Activated CD4-positive, alpha-beta T cell treated with anti-CD3 and anti-CD28 coated beads for 36 hours (primary cell): ENCODE results near the gene ZNF862. TPM values are rescaled to one million over a fixed set of nuclear protein-coding genes. Genes with fewer than 3 reads are reported as not detected.
A peak's percentile ranks its signal among the peaks of the same experiment; 100 is the strongest.

ENCODE experiments used
- ATAC-seq: fragments of 200-7000 bp; cut with Tn5 transposase; one replicate; pipeline ENCODE4 v1.10.0; 2021; ENCODE audit warnings: mild to moderate bottlenecking, moderate library complexity
- CTCF ChIA-PET: fragments of 350-600 bp; sonication (Branson Sonifier 250); formaldehyde crosslinking; loops from one replicate; lab custom pipeline; 2021; ENCODE audit warnings: antibody characterized with exemption; lab: Charles Lee
- POLR2A ChIA-PET: fragments of 350-600 bp; sonication (Branson Sonifier 250); formaldehyde crosslinking; loops from one replicate; lab custom pipeline; 2021; ENCODE audit warnings: antibody characterized with exemption, inconsistent platforms; lab: Charles Lee
- DNase-seq: peaks from one replicate; pipeline ENCODE4 v3.0.0-alpha.2; 2020
- H3K27ac Mint-ChIP-seq: one replicate; pipeline ENCODE4 v1.8.0; 2021; ENCODE audit warnings: mixed read lengths
- H3K27me3 Mint-ChIP-seq: one replicate; pipeline ENCODE4 v1.8.0; 2021; ENCODE audit warnings: mixed read lengths
- H3K36me3 Mint-ChIP-seq: one replicate; pipeline ENCODE4 v1.8.0; 2021; ENCODE audit warnings: low read depth, mixed read lengths
- H3K4me1 Mint-ChIP-seq: one replicate; pipeline ENCODE4 v1.8.0; 2021; ENCODE audit warnings: mixed read lengths
- H3K4me3 Mint-ChIP-seq: one replicate; pipeline ENCODE4 v1.8.0; 2021; ENCODE audit warnings: mild to moderate bottlenecking, moderate library complexity, mixed read lengths
- H3K9me3 Mint-ChIP-seq: one replicate; pipeline ENCODE4 v1.8.0; 2021; ENCODE audit warnings: low read depth, mixed read lengths
- intact Hi-C, 2 experiments: fragments of 100-400 bp; cut with DNase I in 1 of 2; cut with micrococcal nuclease in 1 of 2; formaldehyde crosslinking; loops; one replicate each; pipeline versions ENCODE4 v1.14.2 to v1.15.1; 2022 to 2024; cut with DNase I, micrococcal nuclease
- total RNA-seq, 2 experiments: library from RNA; stranded (reverse); gene quantifications; one replicate each; pipeline ENCODE4 v1.2.3, GENCODE V29; 2021

The ZNF862 gene
- 10 to 100 TPM; 17.6 to 18.3 TPM for total RNA-seq

DNA sequence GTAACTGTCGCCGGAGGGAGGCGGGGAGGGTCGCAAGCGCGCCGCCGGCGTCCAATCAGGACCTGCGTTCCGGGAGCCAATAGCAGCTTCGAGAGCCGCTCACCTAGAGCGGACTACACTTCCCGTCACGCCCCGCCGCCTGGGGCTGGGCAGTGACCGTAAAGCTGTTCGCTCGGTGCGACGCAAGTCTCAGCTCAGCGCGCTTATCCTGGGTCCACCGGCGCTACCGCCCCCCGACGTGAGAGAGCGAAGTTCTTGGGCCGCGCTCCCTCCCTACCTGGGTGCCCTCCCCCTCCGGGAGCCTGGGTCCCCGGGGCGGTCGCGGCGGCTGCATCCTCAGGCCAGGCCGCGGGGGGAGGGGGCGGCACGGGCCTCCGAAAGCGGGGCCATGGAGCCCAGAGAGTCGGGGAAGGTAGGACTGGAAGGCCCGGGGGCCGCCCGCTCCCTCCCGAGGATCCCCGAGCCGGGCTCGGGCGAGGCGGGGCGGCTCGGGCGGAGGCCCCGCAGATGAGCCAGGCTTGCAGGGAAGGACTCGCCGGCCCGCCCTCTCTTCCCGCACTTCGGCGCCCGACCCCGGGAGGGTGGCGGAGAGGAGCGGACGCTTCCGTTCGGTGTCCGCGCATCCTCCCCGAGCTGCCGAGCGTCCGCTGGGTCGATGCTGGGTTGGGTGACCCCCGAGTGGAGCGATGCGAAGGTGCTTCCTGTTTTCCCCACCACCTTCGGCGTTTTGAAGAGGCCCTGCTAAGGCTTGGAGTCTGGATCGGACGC lies at the start of gene ZNF862:
ZNF862 (plus strand) TSS at position 152 of the 768 bp plus-strand sequence; CDS start at position 389, 237 bp downstream.
- ChIA-PET CTCF (interaction anchor here (1.0 to 2.3 kb wide), 8 partner anchors 10 to 96 kb away, joined by 3 to 16 read pairs (median 6); partner anchors contain the start of gene ATP6V0E2), POLR2A (interaction anchor here (0.5 to 1.2 kb wide), 5 partner anchors 13 to 125 kb away, joined by 3 to 4 read pairs (median 3); no protein-coding TSS in a partner anchor)
- peak within 1 kb of the TSS; percentile 74 for H3K27ac Mint-ChIP-seq
- peak; percentile 98 for ATAC-seq
- peaks cover 28% of the 10 kb centered on the region for H3K4me1 Mint-ChIP-seq
- no peaks in the 10 kb centered on the region for H3K9me3 Mint-ChIP-seq
- H3K27me3 Mint-ChIP-seq: no peaks in the 10 kb centered on the region
- intact Hi-C loops: loop anchor here (1.0 to 5.0 kb wide), 11 partner anchors 32 to 1388 kb away; partner anchors contain the start of genes ABCB8 (in 1 of the 2), ABCF2 (in 1 of the 2), ATP6V0E2 (in 1 of the 2) and SLC4A2 (in 1 of the 2)
- H3K4me3 Mint-ChIP-seq: peak within 1 kb of the TSS; percentile 78
- peaks cover 2% of the 10 kb centered on the region for H3K36me3 Mint-ChIP-seq
- DNase-seq: peak; percentile 98

DNA sequence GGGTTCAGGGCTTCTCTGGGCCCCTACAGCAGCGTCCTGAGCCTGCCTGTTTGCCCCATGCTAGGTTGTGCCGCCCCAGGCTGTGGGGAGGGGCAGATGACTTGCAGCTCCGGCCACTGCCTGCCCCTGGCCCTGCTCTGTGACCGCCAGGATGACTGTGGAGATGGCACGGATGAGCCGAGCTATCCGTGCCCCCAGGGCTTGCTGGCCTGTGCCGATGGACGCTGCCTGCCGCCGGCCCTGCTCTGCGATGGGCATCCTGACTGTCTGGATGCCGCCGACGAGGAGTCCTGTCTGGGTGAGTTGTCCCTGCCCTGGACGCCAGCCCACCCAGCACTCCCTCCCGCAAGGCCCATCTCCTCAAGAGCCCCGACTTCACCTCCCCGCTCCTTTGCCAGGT lies 49.1 kb upstream of the ZNF862 start:
- Mint-ChIP-seq H3K9me3 (no peaks in the 10 kb centered on the region), H3K27me3 (peaks cover 12% of the 10 kb centered on the region), H3K4me3 (no peak overlapping the region), H3K27ac (no peak overlapping the region), H3K36me3 (no peaks in the 10 kb centered on the region), H3K4me1 (no peaks in the 10 kb centered on the region)
- POLR2A ChIA-PET: no interaction called here
- ATAC-seq (no peak), DNase-seq (no peak)
- intact Hi-C loops: no loop called here
- CTCF ChIA-PET: interaction anchor here (1.3 kb wide), 1 partner anchor 45 kb away, joined by 5 read pairs; no protein-coding TSS in a partner anchor

DNA sequence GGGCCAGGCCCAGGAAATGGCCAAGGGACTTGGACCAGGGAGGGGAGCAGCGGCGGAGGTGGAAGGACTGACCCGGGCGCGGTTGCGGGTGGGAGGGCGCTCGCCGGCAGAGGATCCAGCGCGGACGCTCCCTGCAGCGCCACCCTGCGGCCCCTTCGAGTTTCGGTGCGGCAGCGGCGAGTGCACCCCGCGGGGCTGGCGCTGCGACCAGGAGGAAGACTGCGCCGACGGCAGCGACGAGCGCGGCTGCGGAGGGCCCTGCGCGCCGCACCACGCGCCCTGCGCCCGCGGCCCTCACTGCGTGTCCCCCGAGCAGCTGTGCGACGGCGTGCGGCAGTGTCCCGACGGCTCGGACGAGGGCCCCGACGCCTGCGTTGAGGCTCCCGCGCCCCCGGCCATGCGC lies 48.0 kb upstream of the ZNF862 start:
- Mint-ChIP-seq H3K27ac (no peak overlapping the region), H3K4me3 (no peak overlapping the region), H3K4me1 (no peaks in the 10 kb centered on the region), H3K36me3 (no peaks in the 10 kb centered on the region), H3K27me3 (peaks cover 12% of the 10 kb centered on the region), H3K9me3 (no peaks in the 10 kb centered on the region)
- POLR2A ChIA-PET: no interaction called here
- ATAC-seq: peak; percentile 77
- peak; percentile 78 for DNase-seq
- CTCF ChIA-PET: interaction anchor here (1.0 kb wide), 1 partner anchor 16 kb away, joined by 3 read pairs; the partner anchor contains the start of gene ZNF467
- intact Hi-C loops: loop anchor here in 1 of 2 experiments (10.0 kb wide), 1 partner anchor 115 kb away; no protein-coding TSS in a partner anchor

DNA sequence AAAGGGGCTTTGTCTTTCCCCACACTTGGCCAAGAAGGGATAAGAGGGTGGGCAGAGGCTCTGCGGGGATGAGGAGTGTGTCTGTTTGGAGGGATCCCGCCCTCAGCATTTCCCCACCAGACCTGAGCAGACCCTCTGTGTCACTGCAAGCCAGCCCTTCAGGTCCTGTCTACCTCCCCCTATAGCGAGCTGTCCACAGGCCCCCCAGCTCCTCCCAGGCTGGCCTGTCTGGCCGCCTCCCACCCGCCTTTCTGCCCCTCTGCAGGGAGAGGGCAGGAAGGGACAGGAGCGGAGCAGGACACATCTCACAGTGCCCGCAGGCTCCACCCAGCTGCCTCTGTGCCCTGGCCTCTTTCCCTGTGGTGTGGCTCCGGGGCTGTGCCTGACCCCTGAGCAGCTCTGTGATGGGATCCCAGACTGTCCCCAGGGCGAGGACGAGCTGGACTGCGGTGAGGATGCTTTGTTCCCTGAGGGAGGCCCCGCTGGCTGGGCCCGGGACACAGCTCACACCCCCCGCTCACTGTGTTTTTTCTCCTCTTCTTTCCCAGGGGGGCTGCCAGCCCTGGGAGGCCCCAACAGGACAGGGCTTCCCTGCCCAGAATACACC lies 47.3 kb upstream of the ZNF862 start:
- DNase-seq: no peak
- ATAC-seq: no peak
- H3K27ac Mint-ChIP-seq: no peak overlapping the region
- peaks cover 12% of the 10 kb centered on the region for H3K27me3 Mint-ChIP-seq
- intact Hi-C loops: loop anchor here in 1 of 2 experiments (10.0 kb wide), 1 partner anchor 116 kb away; no protein-coding TSS in a partner anchor
- H3K9me3 Mint-ChIP-seq: no peaks in the 10 kb centered on the region
- H3K4me3 Mint-ChIP-seq: no peak overlapping the region
- ChIA-PET CTCF (no interaction called here), POLR2A (no interaction called here)
- H3K36me3 Mint-ChIP-seq: no peaks in the 10 kb centered on the region
- no peaks in the 10 kb centered on the region for H3K4me1 Mint-ChIP-seq

DNA sequence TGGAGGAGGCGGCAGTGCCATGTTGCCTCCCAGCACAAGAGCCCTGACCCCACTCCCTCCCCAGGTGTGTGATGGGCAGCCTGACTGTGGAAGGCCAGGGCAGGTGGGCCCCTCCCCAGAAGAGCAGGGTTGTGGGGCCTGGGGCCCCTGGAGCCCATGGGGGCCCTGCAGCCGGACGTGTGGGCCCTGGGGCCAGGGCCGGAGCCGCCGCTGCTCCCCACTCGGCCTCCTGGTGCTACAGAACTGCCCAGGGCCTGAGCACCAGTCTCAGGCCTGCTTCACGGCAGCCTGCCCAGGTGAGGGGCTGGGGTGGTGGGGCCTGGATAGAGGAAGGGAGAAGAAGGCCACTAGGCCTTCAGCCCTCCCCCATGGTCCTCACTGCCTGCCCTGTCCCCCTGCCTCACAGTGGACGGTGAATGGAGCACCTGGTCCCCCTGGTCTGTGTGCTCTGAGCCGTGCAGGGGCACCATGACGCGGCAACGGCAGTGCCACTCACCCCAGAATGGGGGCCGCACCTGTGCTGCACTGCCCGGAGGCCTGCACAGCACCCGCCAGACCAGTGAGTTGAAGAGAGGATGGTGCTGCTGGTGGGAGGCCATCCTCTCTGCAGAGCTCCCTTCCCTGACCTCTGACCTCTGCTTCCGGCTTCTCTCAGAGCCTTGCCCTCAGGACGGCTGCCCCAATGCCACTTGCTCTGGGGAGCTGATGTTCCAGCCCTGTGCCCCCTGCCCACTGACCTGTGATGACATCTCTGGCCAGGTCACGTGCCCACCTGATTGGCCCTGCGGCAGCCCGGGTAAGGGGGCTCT lies 46.6 kb upstream of the ZNF862 start:
- Mint-ChIP-seq H3K36me3 (no peaks in the 10 kb centered on the region), H3K27ac (no peak overlapping the region), H3K27me3 (peaks cover 12% of the 10 kb centered on the region), H3K4me1 (no peaks in the 10 kb centered on the region), H3K4me3 (no peak overlapping the region), H3K9me3 (no peaks in the 10 kb centered on the region)
- intact Hi-C loops: loop anchor here in 1 of 2 experiments (10.0 kb wide), 1 partner anchor 117 kb away; no protein-coding TSS in a partner anchor
- no peak for DNase-seq
- no peak for ATAC-seq
- ChIA-PET CTCF (interaction anchor here (0.6 kb wide), 1 partner anchor 11 kb away, joined by 3 read pairs; no protein-coding TSS in a partner anchor), POLR2A (no interaction called here)

DNA sequence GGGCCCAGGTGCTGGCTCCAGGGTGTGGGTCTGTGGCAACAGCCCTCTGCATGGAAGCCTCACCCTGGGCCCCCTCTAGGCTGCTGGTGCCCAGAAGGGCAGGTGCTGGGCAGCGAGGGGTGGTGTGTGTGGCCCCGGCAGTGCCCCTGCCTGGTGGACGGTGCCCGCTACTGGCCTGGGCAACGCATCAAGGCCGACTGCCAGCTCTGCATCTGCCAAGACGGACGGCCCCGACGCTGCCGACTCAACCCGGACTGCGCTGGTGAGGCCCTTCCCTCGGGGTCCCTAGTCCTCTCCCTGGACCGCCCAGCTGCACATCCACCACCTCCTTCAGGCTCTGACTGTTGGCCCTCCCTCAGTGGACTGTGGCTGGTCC lies 46.0 kb upstream of the ZNF862 start:
- DNase-seq (no peak), ATAC-seq (no peak)
- no peaks in the 10 kb centered on the region for H3K9me3 Mint-ChIP-seq
- H3K27me3 Mint-ChIP-seq: peaks cover 12% of the 10 kb centered on the region
- H3K4me1 Mint-ChIP-seq: no peaks in the 10 kb centered on the region
- H3K27ac Mint-ChIP-seq: no peak overlapping the region
- ChIA-PET CTCF (interaction anchor here (0.6 kb wide), 1 partner anchor 11 kb away, joined by 3 read pairs; no protein-coding TSS in a partner anchor), POLR2A (no interaction called here)
- intact Hi-C loops: loop anchor here in 1 of 2 experiments (10.0 kb wide), 1 partner anchor 117 kb away; no protein-coding TSS in a partner anchor
- H3K36me3 Mint-ChIP-seq: no peaks in the 10 kb centered on the region
- H3K4me3 Mint-ChIP-seq: no peak overlapping the region

DNA sequence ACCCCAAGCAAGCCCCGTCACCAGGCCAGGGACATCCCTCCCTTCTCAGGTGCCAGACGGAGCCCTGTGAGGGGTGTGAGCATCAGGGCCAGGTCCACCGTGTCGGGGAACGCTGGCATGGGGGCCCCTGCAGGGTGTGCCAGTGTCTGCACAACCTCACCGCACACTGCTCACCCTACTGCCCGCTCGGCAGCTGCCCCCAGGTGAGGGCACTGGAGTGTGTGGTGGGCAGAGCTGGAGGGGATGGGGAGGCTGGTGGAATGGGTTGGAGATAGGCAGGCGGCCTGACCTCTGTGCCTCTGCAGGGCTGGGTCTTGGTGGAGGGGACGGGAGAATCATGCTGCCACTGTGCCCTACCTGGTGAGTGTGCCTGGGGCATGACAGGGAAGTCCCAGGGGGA lies 44.9 kb upstream of the ZNF862 start:
- no peaks in the 10 kb centered on the region for H3K36me3 Mint-ChIP-seq
- H3K4me1 Mint-ChIP-seq: no peaks in the 10 kb centered on the region
- POLR2A ChIA-PET: no interaction called here
- no peak for ATAC-seq
- H3K27ac Mint-ChIP-seq: no peak overlapping the region
- no peak for DNase-seq
- H3K27me3 Mint-ChIP-seq: peaks cover 12% of the 10 kb centered on the region
- no peak overlapping the region for H3K4me3 Mint-ChIP-seq
- CTCF ChIA-PET: no interaction called here
- H3K9me3 Mint-ChIP-seq: no peaks in the 10 kb centered on the region
- intact Hi-C loops: loop anchor here in 1 of 2 experiments (10.0 kb wide), 1 partner anchor 118 kb away; no protein-coding TSS in a partner anchor

DNA sequence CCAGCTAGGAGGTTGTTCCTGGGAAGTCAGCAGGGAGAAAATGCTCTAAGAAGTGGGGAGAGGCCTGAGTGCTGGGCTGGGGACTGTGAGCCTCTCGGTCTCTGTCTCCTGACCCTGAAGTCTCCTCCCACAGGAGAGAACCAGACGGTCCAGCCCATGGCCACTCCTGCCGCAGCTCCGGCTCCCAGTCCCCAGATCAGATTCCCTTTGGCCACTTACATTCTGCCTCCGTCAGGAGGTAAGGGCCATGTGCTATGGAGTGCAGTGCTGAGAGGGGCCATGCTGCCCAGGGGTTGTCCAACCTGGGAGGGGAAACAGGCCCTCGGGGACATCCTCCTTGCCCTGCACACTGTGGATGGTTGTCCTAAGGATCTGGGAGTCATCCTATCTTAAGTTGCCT lies 43.5 kb upstream of the ZNF862 start:
- no peaks in the 10 kb centered on the region for H3K9me3 Mint-ChIP-seq
- H3K27me3 Mint-ChIP-seq: peaks cover 8% of the 10 kb centered on the region
- H3K4me1 Mint-ChIP-seq: no peaks in the 10 kb centered on the region
- no peak for ATAC-seq
- intact Hi-C loops: loop anchor here in 1 of 2 experiments (10.0 kb wide), 1 partner anchor 120 kb away; no protein-coding TSS in a partner anchor
- no peak for DNase-seq
- ChIA-PET CTCF (interaction anchor here (0.5 to 1.2 kb wide), 3 partner anchors 73 to 396 kb away, joined by 3 to 4 read pairs (median 3); no protein-coding TSS in a partner anchor), POLR2A (no interaction called here)
- no peaks in the 10 kb centered on the region for H3K36me3 Mint-ChIP-seq
- H3K27ac Mint-ChIP-seq: no peak overlapping the region
- H3K4me3 Mint-ChIP-seq: no peak overlapping the region

DNA sequence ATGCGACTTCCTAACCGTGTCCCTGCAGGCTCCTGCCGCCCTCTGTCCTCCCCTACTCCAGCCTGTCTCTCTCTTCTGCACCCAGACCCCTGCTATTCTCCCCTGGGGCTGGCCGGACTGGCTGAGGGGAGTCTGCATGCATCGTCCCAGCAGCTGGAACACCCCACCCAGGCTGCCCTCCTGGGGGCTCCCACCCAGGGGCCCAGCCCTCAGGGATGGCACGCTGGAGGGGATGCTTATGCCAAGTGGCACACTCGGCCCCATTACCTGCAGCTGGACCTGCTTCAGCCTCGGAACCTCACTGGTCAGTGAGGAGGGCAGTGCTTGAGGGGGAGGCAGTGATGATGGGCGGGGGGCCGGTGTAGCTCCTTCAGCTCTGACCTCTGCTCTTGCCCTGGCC lies 43.0 kb upstream of the ZNF862 start:
- DNase-seq (no peak), ATAC-seq (no peak)
- H3K27ac Mint-ChIP-seq: no peak overlapping the region
- no peaks in the 10 kb centered on the region for H3K36me3 Mint-ChIP-seq
- H3K27me3 Mint-ChIP-seq: peaks cover 4% of the 10 kb centered on the region
- H3K9me3 Mint-ChIP-seq: no peaks in the 10 kb centered on the region
- no peaks in the 10 kb centered on the region for H3K4me1 Mint-ChIP-seq
- no peak overlapping the region for H3K4me3 Mint-ChIP-seq
- CTCF ChIA-PET: no interaction called here
- POLR2A ChIA-PET: no interaction called here
- intact Hi-C loops: loop anchor here in 1 of 2 experiments (10.0 kb wide), 1 partner anchor 120 kb away; no protein-coding TSS in a partner anchor

DNA sequence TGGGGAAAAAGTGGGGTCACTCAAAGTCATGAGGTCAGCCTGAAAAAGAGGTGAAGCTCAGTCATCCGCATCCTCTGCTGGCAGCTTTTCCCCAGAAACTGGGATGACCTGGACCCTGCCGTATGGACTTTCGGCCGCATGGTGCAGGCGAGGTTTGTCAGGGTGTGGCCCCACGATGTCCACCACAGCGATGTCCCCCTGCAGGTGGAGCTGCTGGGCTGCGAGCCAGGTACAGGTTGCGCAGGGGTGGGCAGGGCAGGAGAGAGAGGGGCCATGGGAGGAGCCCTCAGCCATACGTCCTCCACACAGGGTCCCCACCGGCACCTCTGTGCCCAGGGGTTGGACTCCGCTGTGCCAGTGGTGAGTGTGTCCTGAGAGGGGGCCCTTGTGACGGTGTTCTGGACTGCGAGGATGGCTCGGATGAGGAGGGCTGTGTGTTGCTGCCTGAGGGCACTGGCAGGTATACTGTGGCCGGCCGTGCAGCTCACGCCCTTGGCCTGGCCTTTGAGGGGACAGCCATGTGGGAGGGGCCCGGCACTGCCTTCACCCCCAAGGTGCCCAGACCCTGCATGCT lies 41.8 kb upstream of the ZNF862 start:
- Mint-ChIP-seq H3K9me3 (no peaks in the 10 kb centered on the region), H3K36me3 (no peaks in the 10 kb centered on the region), H3K27me3 (no peaks in the 10 kb centered on the region), H3K4me3 (no peak overlapping the region), H3K27ac (no peak overlapping the region), H3K4me1 (no peaks in the 10 kb centered on the region)
- intact Hi-C loops: loop anchor here in 1 of 2 experiments (10.0 kb wide), 1 partner anchor 122 kb away; no protein-coding TSS in a partner anchor
- no peak for ATAC-seq
- ChIA-PET CTCF (interaction anchor here (0.8 to 1.0 kb wide), 2 partner anchors 44 to 134 kb away, joined by 3 to 5 read pairs; no protein-coding TSS in a partner anchor), POLR2A (no interaction called here)
- DNase-seq: no peak
